Heart right ventricle (tissue), 16 donors: ENCODE results near the gene VPREB1. TPM values are rescaled to one million over a fixed set of nuclear protein-coding genes. Genes with fewer than 3 reads are reported as not detected.
"Not testable (repeated sequence)": the region's sequence is repeated elsewhere in the genome, so short reads cannot be mapped to it uniquely, and the experiment has no call there.

Source experiments
- ATAC-seq, 8 donors: fragments of 200-7000 bp; cut with Tn5 transposase; one replicate each; pipeline ENCODE4 v1.9.1; 2020; ENCODE audit warnings: mild to moderate bottlenecking in 8 of 8, moderate library complexity in 8 of 8, moderate number of reproducible peaks in 1 of 8
- DNase-seq, 2 donors: peaks; one replicate each; pipeline ENCODE4 v3.0.0-alpha.2; 2020
- H3K27ac ChIP-seq, 10 donors: fragments of 200-600 bp; sonication (generic) in 2 of 10; one replicate each; pipeline versions ENCODE4 v1.5.0 to v1.8.0; 2020 to 2022; ENCODE audit warnings: mild to moderate bottlenecking in 3 of 10
- H3K27me3 ChIP-seq, 7 donors: fragments of 200-600 bp; one replicate each; pipeline ENCODE4 v1.8.0; 2021 to 2022; ENCODE audit warnings: mild to moderate bottlenecking in 2 of 7
- H3K36me3 ChIP-seq, 9 donors: fragments of 200-600 bp; sonication (generic) in 1 of 9; one replicate each; pipeline versions ENCODE4 v1.5.0 to v1.8.0; 2020 to 2022; ENCODE audit warnings: mild to moderate bottlenecking in 2 of 9
- H3K4me1 ChIP-seq, 9 donors: fragments of 200-600 bp; sonication (generic) in 1 of 9; one replicate each; pipeline versions ENCODE4 v1.5.0 to v1.8.0; 2020 to 2022; ENCODE audit warnings: mild to moderate bottlenecking in 4 of 9
- H3K4me3 ChIP-seq, 10 donors: fragments of 200-600 bp; sonication (generic) in 2 of 10; one replicate each; pipeline versions ENCODE4 v1.5.0 to v1.8.0; 2020 to 2022; ENCODE audit warnings: mild to moderate bottlenecking in 7 of 10, moderate library complexity in 2 of 10
- H3K9me3 ChIP-seq, 11 donors: fragments of 200-600 bp in 10 of 11; sonication (generic) in 2 of 11; one replicate each; pipeline versions ENCODE4 v1.5.0 to v1.8.0; 2013 to 2022; ENCODE audit warnings: mild to moderate bottlenecking in 2 of 11, control low read depth in 1 of 11, moderate library complexity in 1 of 11
- whole genome bisulfite sequencing, 2 donors: extraction: QIAGEN DNeasy Blood & Tissue Kit; methylation state at CpG; one replicate each; pipeline ENCODE4 v1.1.7; 2013; ENCODE audit warnings: inconsistent platforms in 1 of 2; 5-methylcytosine and 5-hydroxymethylcytosine counted together
- intact Hi-C, 10 donors: fragments of 100-400 bp; cut with DNase I; formaldehyde crosslinking; loops; one replicate each; pipeline versions ENCODE4 v1.11.1 to v1.14.2; 2022
- polyA plus RNA-seq, 2 donors: library from polyadenylated mRNA; stranded (reverse); fragments of 200-250 nt; gene quantifications; one replicate each; pipeline ENCODE4 v1.2.3, GENCODE V29; 2013
- total RNA-seq, 10 donors: library from RNA; stranded (reverse); fragmentation: NEBNext Ultra II Directional in 3 of 10; extraction: Animal tissue kit (Norgen Biotek cat#: 25700) in 3 of 10; gene quantifications; one replicate each; pipeline versions ENCODE4 v1.2.1 to v1.2.4, GENCODE V29; 2021 to 2023
- donor health status: Arrhythmogenic right ventricular cardiomyopathy.
- donor health status: ischemic (EF 13 %, LVEDD 7.1; RV severe dilation, severe dysfunction).
- donor health status: healthy with polysubstance abuse.
- donor health status: DM: no; HTN: yes; CAD: no.
- donor health status: DM: no; HTN: no; CAD: no.
- donor health status: ischemic (EF 25% LVEDD 6.9; RV normal size, moderate dysfunction).
- donor health status: ischemic (EF 25% LVEDD 5.7; RV mildly dilated, moderate dysfunction).
- donor health status: healthy.
- donor health status: DM: yes; HTN: yes; CAD: no.
- donor health status: Ischemic cardiomyopathy.
- donor health status: ischemic (EF 35%, LVEDD 5.7; RV mildly dilated, moderate dysfunction).
- donor health status: nonischemic (EF 11% LVEDD 7.7; RV severe dilation, severe dysfunction).
- donor health status: DM: yes; HTN: yes; CAD: no.
- donor health status: PGD.
- donor health status: ischemic (EF 29% LVEDD 5.4; RV normal size, mild dysfunction).
- donor health status: nonischemic (EF 23%, LVEDD 6.1; RV moderate dilation, normal function).

VPREB1 gene
- total and polyA plus RNA-seq, 12 donors, result not detected

DNA sequence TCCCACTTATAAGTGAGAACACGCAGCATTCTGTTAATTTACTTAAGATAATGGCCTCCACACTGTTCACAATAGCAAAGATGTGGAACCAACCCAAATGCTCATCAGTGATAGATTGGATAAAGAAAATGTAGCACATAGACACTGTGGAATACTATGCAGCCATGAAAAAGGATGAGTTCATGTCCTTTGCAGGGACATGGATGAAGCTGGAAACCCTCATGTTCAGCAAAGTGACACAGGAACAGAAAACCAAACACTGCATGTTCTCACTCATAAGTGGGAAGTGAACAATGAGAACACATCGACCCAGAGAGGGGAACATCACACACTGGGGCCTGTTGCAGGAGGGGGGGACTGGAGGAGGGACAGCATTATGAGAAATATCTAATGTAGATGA lies 15.6 kb downstream of the VPREB1 start:
- peaks cover 0 to 13% (median 0%) of the 10 kb centered on the region in 11 donors for H3K9me3 ChIP-seq
- intact Hi-C loops, DNase-seq, H3K27ac ChIP-seq, H3K4me3 ChIP-seq, H3K27me3 ChIP-seq, ATAC-seq, H3K4me1 ChIP-seq, H3K36me3 ChIP-seq: not testable (repeated sequence)
- WGBS, 2 donors, result 89 to 98% methylated on average over 2 of the region's 2 CpGs

DNA sequence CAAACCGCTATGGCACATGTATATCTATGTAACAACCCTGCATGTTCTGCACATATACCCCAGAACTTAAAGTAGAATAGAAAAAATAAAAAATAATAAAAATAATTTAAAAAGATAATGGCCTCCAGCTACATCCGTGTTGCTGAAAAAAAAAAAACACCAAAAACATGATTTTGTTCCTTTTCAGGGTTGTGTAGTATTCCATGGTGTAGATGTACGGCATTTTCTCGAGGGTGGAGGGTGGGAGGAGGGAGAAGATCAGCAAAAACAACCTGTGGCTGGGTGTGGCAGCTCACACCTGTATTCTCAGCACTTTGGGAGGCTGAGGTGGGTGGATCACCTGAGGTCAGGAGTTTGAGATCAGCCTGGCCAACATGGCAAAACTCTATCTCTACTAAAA lies 16.0 kb downstream of the VPREB1 start:
- WGBS, 2 donors, result 84 to 85% methylated on average over 4 of the region's 4 CpGs
- intact Hi-C loops, result not testable (repeated sequence)

GRCh38 chr22:22262332-22263074 lies 17.9 kb downstream of the VPREB1 start:
- H3K9me3 ChIP-seq, result peaks cover 0 to 13% (median 0%) of the 10 kb centered on the region in 11 donors
- ATAC-seq, intact Hi-C loops, H3K27ac ChIP-seq, DNase-seq, H3K36me3 ChIP-seq, H3K4me1 ChIP-seq, H3K27me3 ChIP-seq, H3K4me3 ChIP-seq: not testable (repeated sequence)
- WGBS, 2 donors, result 33 to 37% methylated on average over 3 of the region's 3 CpGs

More for the DNA sequence above, 16.0 kb downstream of the VPREB1 start:
- not testable (repeated sequence) for H3K4me3 ChIP-seq, H3K4me1 ChIP-seq, DNase-seq, H3K27ac ChIP-seq, H3K27me3 ChIP-seq, ATAC-seq, H3K36me3 ChIP-seq
- H3K9me3 ChIP-seq, result peaks cover 0 to 13% (median 0%) of the 10 kb centered on the region in 11 donors

GRCh38 chr22:22263823-22264222 lies 19.2 kb downstream of the VPREB1 start:
- DNase-seq, intact Hi-C loops, H3K36me3 ChIP-seq, H3K27ac ChIP-seq, H3K4me1 ChIP-seq, H3K27me3 ChIP-seq, H3K4me3 ChIP-seq, ATAC-seq: not testable (repeated sequence)
- peaks cover 0 to 11% (median 0%) of the 10 kb centered on the region in 11 donors for H3K9me3 ChIP-seq
- 62 to 68% methylated on average over 3 of the region's 3 CpGs for WGBS, 2 donors

DNA sequence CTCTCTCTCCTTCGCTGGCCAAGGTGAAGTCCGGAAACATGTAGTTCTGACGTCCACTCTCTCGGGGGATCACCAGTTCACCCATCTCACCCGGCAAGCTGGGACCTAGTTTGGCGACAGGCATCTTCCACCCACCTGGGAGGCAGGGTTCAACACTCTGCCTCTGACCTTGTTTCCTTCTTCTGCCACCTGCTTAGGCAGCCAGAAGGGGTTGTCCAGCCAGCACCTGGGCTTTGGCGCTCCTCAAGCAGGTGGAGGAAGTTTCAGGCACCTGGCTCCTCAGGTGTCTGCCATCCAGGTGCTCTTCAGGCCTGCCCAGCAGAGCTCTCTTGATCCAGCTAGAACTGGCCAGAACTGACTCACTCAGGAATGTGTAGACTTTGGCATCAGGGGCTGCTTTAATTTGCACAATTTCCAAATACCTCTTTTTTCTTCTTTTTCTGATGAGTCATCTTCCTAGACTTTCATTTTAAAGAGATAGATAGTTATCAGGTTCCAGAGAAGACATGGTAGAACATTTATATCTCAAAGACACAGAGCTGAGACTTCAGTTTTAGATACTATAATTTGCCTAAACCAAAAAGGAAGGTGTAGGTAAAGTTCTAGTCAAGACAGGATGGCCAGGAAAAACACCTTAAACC lies 25.6 kb downstream of the VPREB1 start:
- H3K27me3 ChIP-seq, H3K9me3 ChIP-seq, H3K27ac ChIP-seq, H3K4me3 ChIP-seq, DNase-seq, H3K4me1 ChIP-seq, ATAC-seq, H3K36me3 ChIP-seq, intact Hi-C loops: not testable (repeated sequence)
- WGBS, 2 donors, result 88 to 94% methylated on average over 7 of the region's 7 CpGs

DNA sequence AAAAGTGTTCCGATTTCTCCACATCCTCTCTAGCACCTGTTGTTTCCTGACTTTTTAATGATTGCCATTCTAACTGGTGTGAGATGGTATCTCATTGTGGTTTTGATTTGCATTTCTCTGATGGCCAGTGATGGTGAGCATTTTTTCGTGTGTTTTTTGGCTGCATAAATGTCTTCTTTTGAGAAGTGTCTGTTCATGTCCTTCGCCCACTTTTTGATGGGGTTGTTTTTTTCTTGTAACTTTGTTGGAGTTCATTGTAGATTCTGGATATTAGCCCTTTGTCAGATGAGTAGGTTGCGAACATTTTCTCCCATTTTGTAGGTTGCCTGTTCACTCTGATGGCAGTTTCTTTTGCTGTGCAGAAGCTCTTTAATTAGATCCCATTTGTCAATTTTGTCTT lies 32.8 kb downstream of the VPREB1 start:
- H3K9me3 ChIP-seq, intact Hi-C loops, ATAC-seq: not testable (repeated sequence)

DNA sequence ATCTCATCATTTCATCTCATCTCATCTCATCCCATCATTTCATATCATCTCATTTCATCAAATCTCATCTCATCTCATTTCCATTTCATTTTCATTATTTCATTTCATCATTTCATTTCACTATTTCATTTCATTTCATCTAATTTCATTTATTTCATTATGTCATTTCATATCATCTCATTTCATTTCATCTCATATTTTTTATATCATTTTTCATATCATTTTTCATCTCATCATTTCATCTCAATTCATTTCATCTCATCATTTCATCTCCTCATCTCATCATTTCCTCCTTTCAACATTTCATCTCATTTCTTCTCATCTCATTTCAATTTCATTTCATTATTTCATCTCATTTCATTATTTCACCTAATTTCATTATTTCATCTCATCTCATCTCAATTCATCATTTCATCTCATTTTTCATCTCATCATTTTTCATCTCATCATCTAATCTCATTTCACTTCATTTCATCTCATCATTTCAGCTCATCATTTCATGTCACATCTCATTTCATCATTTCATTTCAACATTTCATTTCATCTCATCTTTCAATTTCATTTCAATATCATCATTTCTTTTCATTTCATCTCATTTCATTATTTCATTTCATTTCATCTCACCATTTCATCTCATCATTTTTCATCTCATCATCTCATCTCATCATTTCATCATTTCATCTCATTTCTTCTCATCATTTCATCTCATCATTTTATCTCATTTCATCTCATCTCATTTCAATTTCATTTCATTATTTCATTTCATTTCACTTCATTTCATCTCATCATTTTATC lies 40.6 kb downstream of the VPREB1 start:
- H3K27me3 ChIP-seq, H3K4me3 ChIP-seq, H3K4me1 ChIP-seq, DNase-seq, H3K27ac ChIP-seq, intact Hi-C loops, H3K36me3 ChIP-seq, H3K9me3 ChIP-seq, ATAC-seq: not testable (repeated sequence)

More for the DNA sequence above, 32.8 kb downstream of the VPREB1 start:
- not testable (repeated sequence) for DNase-seq, H3K4me1 ChIP-seq, H3K4me3 ChIP-seq, H3K36me3 ChIP-seq, H3K27ac ChIP-seq, H3K27me3 ChIP-seq
- 93 to 98% methylated on average over 3 of the region's 4 CpGs for WGBS, 2 donors

- H3K9me3 ChIP-seq, H3K4me3 ChIP-seq, H3K36me3 ChIP-seq, H3K27me3 ChIP-seq, H3K4me1 ChIP-seq, ATAC-seq, intact Hi-C loops, DNase-seq, H3K27ac ChIP-seq: not testable (repeated sequence)
- WGBS, 2 donors, result 95 to 96% methylated on average over 1 of the region's 1 CpG
Measured at GRCh38 chr22:22286390-22287105, 42.0 kb downstream of the VPREB1 start.

- DNase-seq, H3K4me3 ChIP-seq, ATAC-seq, H3K27me3 ChIP-seq, H3K27ac ChIP-seq, H3K9me3 ChIP-seq, H3K4me1 ChIP-seq, intact Hi-C loops: not testable (repeated sequence)
- peaks cover 0 to 10% (median 0%) of the 10 kb centered on the region in 9 donors for H3K36me3 ChIP-seq
- WGBS, 2 donors, result 96 to 98% methylated on average over 5 of the region's 5 CpGs
Measured at GRCh38 chr22:22287106-22287626, 42.6 kb downstream of the VPREB1 start.

DNA sequence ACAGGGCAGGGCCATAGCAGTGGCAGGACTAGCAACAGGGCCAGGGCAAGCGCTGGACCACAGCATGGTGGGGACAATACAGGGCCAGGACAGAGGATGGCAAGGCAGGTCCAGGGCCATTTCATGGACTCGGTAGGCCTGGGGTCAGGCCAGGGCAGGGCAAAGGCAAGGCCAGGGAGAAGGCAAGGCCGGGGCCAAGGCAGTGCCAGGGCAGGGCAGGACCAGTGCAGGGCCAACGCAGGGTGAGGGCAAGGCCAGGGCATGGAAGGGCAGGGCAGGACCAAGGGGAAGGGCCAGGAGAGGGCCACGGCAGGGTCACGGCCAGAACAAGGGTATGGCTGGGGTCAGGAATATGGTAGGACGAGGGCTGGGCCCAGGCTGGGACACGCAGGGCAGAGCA lies 45.1 kb downstream of the VPREB1 start:
- WGBS, 2 donors, result 90 to 96% methylated on average over 6 to 8 of the region's 8 CpGs
- H3K9me3 ChIP-seq, DNase-seq, H3K4me1 ChIP-seq, H3K4me3 ChIP-seq, intact Hi-C loops, H3K27me3 ChIP-seq, H3K27ac ChIP-seq, ATAC-seq: not testable (repeated sequence)
- peaks cover 0 to 15% (median 0%) of the 10 kb centered on the region in 9 donors for H3K36me3 ChIP-seq
